Activated T-helper 1 cell treated with anti-CD3 and anti-CD28 coated beads, Interleukin-12 subunit alpha, Interleukin-12 subunit beta, Interleukin-2, Interleukin-4 antibody, amounts not matched to agents 30 ng/mL and 10 ng/mL and 1 ng/mL, durations not matched to agents 14 hours and 24 hours and 36 hours (primary cell): ENCODE results near the gene BEND4. TPM values are rescaled to one million over a fixed set of nuclear protein-coding genes. Genes with fewer than 3 reads are reported as not detected.
"Not testable (repeated sequence)": the region's sequence is repeated elsewhere in the genome, so short reads cannot be mapped to it uniquely, and the experiment has no call there.

Experiments used
- DNase-seq: peaks from one replicate; pipeline ENCODE4 v3.0.0; 2021; ENCODE audit warnings: low spot score
- H3K27ac Mint-ChIP-seq: one replicate; pipeline ENCODE4 v1.8.0; 2021; ENCODE audit warnings: mild to moderate bottlenecking, mixed read lengths
- H3K27me3 Mint-ChIP-seq: one replicate; pipeline ENCODE4 v1.8.0; 2022; ENCODE audit warnings: mild to moderate bottlenecking, moderate library complexity, mixed read lengths; ENCODE audit not compliant: insufficient read depth
- H3K36me3 Mint-ChIP-seq: one replicate; pipeline ENCODE4 v1.8.0; 2021; ENCODE audit warnings: low read depth, mixed read lengths
- H3K4me1 Mint-ChIP-seq: one replicate; pipeline ENCODE4 v1.8.0; 2021; ENCODE audit warnings: low read depth, mixed read lengths
- H3K4me3 Mint-ChIP-seq: one replicate; pipeline ENCODE4 v1.8.0; 2021; ENCODE audit warnings: mild to moderate bottlenecking, moderate library complexity, mixed read lengths
- H3K9me3 Mint-ChIP-seq: one replicate; pipeline ENCODE4 v1.8.0; 2021; ENCODE audit warnings: mixed read lengths
- intact Hi-C: fragments of 100-400 bp; cut with micrococcal nuclease; formaldehyde crosslinking; loops from one replicate; pipeline ENCODE4 v1.15.1; 2024
- total RNA-seq: library from RNA; stranded (reverse); gene quantifications from 2 replicates; pipeline ENCODE4 v1.2.3, GENCODE V29; 2022

The BEND4 gene
- total RNA-seq = 0.20 and 0.47 TPM in 2 replicates

DNA sequence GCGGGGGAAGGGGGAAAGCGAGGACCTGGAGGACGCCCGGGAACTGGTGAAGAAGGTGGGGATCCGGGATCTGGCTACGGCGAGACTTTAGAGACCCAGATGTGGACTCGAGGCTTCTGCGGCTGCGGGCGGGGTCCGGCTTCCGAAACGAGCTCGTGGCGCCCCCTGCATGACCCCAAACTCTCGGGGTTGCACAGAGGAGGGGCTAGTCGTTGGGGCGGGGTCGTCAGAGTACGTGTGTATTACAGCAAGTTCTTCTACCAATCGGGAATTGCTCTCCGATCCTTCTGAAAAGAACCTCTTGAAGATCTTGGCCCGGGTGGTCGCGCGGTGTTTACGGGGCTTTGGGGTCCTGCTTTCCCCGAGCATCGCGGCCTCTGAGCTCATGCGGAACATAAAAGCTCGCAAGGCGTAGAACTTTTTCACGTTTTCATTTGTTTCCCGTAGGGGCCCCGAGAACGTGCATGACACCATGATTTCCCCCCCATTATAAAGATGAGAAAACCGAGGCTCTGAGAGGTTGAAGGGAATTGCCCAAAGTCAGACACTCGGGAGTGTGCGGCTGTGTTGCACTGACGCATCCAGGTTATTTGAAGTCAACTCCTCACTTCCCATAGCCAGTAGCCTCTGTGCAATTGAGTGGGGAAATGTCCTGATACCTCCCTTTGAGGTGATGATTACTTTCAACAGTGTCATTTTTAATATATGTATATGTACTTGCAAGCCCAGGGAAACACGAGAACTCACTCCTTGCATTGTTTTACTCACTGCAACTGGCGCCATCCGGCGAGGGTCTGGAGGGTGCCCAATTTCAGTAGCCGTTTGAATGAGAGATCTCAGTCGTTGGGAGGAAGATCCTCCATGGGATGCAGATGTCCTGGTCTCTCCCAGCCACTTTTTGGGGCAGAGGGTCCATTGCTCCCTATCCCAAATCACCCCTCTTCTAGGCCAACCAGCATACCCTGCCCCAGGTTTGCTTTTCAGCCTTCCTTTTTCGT lies at the start of gene BEND4:
BEND4 (minus strand) TSS at position 149 of the 998 bp plus-strand sequence. CDS start 512 bp downstream, outside the sequence.
- H3K27ac Mint-ChIP-seq = no peak within 1 kb of the TSS
- DNase-seq = no peak
- intact Hi-C loops = no loop called here
- peaks cover 12% of the 10 kb centered on the region for H3K4me1 Mint-ChIP-seq
- H3K4me3 Mint-ChIP-seq = peak within 1 kb of the TSS; percentile 68
- H3K27me3 Mint-ChIP-seq = peaks cover 49% of the 10 kb centered on the region
- H3K36me3 Mint-ChIP-seq = peaks cover 2% of the 10 kb centered on the region
- H3K9me3 Mint-ChIP-seq = no peaks in the 10 kb centered on the region

- no peak overlapping the region for H3K4me3 Mint-ChIP-seq
- intact Hi-C loops = no loop called here
- H3K4me1 Mint-ChIP-seq = no peaks in the 10 kb centered on the region
- DNase-seq = no peak
- no peaks in the 10 kb centered on the region for H3K27me3 Mint-ChIP-seq
- no peak overlapping the region for H3K27ac Mint-ChIP-seq
- H3K9me3 Mint-ChIP-seq = no peaks in the 10 kb centered on the region
- H3K36me3 Mint-ChIP-seq = no peaks in the 10 kb centered on the region
Observed at GRCh38 chr4:42197341-42197740, 44.9 kb upstream of the BEND4 start.

DNA sequence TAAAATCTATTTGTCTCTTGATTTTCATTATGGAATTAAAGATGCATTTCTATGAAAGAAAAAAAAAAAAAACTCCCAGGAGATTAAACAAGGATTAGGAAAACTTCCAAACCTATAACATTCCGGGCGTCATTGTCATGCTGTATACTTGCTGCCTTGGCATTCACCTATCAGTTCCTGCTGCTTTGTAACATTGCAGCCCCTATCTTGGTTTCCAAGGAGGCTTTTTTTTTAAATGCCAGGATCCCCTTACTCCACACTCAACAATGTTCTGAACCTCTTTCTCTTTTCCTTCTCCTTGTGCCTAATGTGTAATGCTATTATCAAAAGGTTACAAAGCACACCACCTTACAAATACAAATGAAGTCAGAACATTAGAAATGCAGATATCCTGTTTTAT lies 20.5 kb upstream of the BEND4 start:
- Mint-ChIP-seq H3K4me1 (no peaks in the 10 kb centered on the region), H3K36me3 (no peaks in the 10 kb centered on the region), H3K27ac (no peak overlapping the region), H3K27me3 (peaks cover 3% of the 10 kb centered on the region), H3K9me3 (no peaks in the 10 kb centered on the region), H3K4me3 (no peak overlapping the region)
- no peak for DNase-seq
- intact Hi-C loops = no loop called here

DNA sequence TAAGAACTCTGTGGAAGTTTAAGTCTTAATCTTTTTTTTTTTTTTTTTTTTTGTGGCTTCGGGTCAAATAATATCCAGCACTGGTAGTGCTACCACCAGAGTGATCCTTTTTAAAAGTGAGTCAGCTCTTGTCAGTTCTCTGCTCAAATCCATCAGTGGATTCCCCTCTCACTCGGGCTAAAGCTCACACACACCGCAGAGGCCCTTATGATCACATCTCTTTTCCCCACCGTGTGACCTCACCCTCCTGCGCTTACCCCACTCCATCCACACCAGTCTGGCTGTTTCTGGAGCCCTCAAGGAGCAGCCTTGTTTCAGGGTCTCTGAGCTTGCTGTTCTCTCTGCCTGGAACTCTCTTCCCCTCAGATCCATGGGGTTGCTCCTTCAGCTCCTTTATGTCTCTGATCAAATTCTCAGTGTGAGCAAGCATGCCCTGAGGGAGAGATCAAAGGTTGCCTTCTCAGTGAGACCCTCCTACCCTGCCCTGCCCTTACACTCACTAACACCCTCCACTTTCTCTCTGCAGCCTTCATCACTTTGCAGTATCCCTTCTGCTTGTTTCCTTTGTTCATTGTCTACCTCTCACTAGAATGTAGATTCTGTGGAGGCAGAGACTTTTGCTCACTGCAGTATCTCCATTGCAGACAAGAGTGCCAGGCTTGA lies 19.8 kb upstream of the BEND4 start:
- Mint-ChIP-seq H3K27ac (no peak overlapping the region), H3K4me3 (no peak overlapping the region)
- intact Hi-C loops = no loop called here

DNA sequence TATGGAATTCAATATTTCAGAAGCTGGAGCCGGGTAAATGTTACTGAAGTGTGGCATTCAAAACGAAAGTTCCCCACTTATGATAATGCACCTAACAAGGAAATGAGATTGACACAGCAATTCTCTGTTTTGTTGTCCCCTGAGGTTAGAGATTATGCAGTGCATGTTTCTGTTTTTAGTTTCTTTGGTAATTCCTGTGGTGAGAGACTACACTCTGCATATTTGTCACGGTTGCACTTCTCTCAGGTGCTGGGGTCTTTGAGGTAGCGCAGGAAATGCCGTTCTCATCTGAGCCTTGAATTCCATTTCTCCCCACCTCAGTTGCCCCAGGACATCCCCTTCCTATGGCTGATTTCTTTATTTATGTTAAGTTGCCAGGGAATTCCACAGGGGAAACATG lies 15.3 kb upstream of the BEND4 start:
- Mint-ChIP-seq H3K27ac (no peak overlapping the region), H3K36me3 (no peaks in the 10 kb centered on the region), H3K9me3 (no peaks in the 10 kb centered on the region), H3K27me3 (peaks cover 5% of the 10 kb centered on the region), H3K4me3 (no peak overlapping the region), H3K4me1 (no peaks in the 10 kb centered on the region)
- intact Hi-C loops = no loop called here
- DNase-seq = no peak

More for the DNA sequence above, 19.8 kb upstream of the BEND4 start:
- H3K27me3 Mint-ChIP-seq = peaks cover 3% of the 10 kb centered on the region
- DNase-seq = no peak
- H3K4me1 Mint-ChIP-seq = no peaks in the 10 kb centered on the region
- no peaks in the 10 kb centered on the region for H3K36me3 Mint-ChIP-seq
- no peaks in the 10 kb centered on the region for H3K9me3 Mint-ChIP-seq

DNA sequence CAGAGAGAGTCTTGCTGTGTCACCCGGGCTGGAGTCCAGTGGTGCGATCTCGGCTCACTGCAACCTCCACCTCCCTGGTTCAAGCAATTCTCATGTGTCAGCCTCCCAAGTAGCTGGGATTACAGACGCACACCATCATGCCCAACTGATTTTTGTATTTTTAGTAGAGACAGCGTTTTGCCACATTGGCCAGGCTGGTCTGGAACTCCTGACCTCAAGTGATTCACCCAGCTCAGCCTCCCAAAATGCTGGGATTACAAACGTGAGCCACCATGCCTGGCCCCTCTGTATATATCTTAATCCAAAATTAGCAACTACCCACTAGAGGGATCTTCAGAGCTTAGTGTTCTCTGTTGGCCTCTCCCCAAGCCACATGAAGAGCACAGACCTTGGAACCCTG lies 13.7 kb upstream of the BEND4 start:
- H3K27ac Mint-ChIP-seq, H3K4me3 Mint-ChIP-seq, H3K9me3 Mint-ChIP-seq, intact Hi-C loops, DNase-seq, H3K27me3 Mint-ChIP-seq, H3K4me1 Mint-ChIP-seq, H3K36me3 Mint-ChIP-seq: not testable (repeated sequence)

- no peak overlapping the region for H3K4me3 Mint-ChIP-seq
- intact Hi-C loops = no loop called here
- H3K27ac Mint-ChIP-seq = no peak overlapping the region
- H3K36me3 Mint-ChIP-seq = no peaks in the 10 kb centered on the region
- no peaks in the 10 kb centered on the region for H3K4me1 Mint-ChIP-seq
- no peak for DNase-seq
- H3K9me3 Mint-ChIP-seq = no peaks in the 10 kb centered on the region
- peaks cover 12% of the 10 kb centered on the region for H3K27me3 Mint-ChIP-seq
Observed at GRCh38 chr4:42159271-42160001, 7.0 kb upstream of the BEND4 start.

DNA sequence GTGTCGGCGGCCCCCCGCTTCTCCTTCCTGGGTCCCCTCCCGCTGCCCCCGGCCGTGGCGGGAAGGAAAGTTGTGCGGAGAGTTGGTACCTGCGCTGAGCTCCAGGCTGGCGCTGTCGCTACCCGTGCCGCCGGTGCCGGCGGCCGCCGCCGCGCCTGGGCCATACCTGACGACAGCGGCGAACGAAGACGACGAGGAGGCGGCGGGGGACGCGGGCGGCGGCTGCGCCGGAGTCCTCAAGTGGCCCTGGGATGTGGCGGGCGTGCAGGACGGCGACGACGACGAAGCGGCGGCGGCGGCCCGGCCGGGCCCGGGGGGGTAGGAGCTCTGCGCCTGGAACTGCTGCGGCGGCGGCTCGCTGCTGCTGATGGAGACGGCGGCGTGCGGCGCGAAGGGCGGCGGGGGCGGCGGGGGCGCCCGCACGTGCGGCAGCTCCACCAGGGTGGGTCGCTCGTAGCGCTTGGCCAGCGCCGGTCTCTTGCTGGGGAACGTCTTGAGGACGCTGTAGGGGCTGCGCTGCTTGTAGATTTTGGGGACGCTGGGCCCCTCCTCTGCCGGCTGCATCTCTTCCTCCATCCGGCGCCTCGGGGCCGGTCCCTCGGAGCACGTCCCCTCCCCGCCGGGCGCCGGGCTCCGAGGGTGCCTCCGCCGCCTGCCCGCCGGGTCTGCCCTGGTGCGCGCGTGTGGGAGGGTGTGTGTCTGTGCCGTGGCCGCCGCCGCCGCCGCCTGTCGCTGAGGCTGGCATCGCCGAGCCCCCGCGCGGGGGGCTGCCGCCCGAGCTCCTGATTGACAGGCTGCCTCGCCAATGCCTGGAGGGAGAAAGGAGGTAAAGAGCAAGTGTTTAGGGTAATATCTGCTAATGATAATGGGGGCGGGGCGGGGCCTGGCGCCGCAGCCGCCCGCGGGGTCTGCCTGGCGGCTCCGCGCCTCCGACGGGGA lies 618 bp downstream of the BEND4 start:
- Mint-ChIP-seq H3K4me3 (no peak overlapping the region), H3K9me3 (no peaks in the 10 kb centered on the region), H3K4me1 (peaks cover 12% of the 10 kb centered on the region), H3K27me3 (peaks cover 49% of the 10 kb centered on the region), H3K27ac (no peak overlapping the region), H3K36me3 (peaks cover 2% of the 10 kb centered on the region)
- DNase-seq = no peak
- intact Hi-C loops = loop anchor here (2.0 kb wide), 1 partner anchor 245 kb away; the partner anchor contains the start of gene SHISA3

DNA sequence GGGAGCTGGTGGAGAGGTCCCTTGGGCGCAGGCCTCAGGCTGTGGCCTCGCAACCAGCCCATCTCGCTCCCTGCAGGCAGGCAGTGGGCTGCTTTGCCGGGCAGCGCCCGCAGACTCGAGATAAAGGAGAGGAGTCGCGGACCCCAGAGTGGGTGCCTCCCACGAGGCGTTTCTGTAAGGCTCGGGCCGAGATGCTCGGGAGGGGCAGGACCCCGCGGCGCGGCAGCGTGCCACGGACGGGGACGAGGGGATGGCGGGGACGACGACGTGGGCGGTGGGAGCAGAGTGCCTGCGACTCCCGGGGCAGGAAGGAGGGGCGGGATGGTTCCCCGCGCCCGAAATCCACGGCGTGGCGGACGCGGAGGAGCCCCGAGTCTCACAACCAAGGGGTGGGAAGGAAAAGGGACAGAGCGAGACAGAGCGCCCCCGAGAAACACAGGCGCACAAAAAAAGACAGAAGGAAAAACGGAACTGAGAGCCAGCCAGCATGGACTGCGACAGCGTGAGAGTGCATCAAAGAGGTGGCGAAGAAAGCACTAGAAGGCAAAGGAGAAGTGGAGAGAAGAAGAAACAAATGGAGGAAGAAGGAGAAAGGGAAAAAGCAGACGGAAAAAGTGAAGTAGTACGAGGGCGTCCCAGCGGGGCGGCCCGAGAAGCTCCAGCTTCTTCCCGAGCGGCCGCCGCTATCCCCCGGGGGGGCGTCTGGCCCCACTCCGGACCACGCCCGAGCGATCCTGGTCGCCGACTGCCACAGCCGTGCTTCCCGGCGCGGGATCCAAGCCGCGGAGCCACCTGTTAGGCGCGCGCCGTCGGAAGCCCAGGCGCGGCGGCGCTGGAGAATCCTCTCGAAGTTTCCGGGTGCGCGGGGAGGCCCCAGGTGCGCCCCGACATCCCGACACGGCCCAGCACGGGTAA lies 1.5 kb downstream of the BEND4 start:
- peak overlapping the region; percentile 87 for H3K27ac Mint-ChIP-seq
- intact Hi-C loops = loop anchor here (2.0 kb wide), 1 partner anchor 246 kb away; the partner anchor contains the start of gene SHISA3

GRCh38 chr4:42149004-42149403 lies 3.5 kb downstream of the BEND4 start:
- Mint-ChIP-seq H3K27ac (no peak overlapping the region), H3K9me3 (no peaks in the 10 kb centered on the region), H3K4me3 (no peak overlapping the region), H3K27me3 (peaks cover 43% of the 10 kb centered on the region), H3K36me3 (peaks cover 2% of the 10 kb centered on the region), H3K4me1 (peaks cover 12% of the 10 kb centered on the region)
- DNase-seq = no peak
- intact Hi-C loops = no loop called here

More for the DNA sequence above, 1.5 kb downstream of the BEND4 start:
- H3K4me3 Mint-ChIP-seq = peak overlapping the region; percentile 85
- DNase-seq = no peak
- H3K36me3 Mint-ChIP-seq = peaks cover 2% of the 10 kb centered on the region
- H3K9me3 Mint-ChIP-seq = no peaks in the 10 kb centered on the region
- H3K4me1 Mint-ChIP-seq = peaks cover 12% of the 10 kb centered on the region
- H3K27me3 Mint-ChIP-seq = peaks cover 56% of the 10 kb centered on the region

DNA sequence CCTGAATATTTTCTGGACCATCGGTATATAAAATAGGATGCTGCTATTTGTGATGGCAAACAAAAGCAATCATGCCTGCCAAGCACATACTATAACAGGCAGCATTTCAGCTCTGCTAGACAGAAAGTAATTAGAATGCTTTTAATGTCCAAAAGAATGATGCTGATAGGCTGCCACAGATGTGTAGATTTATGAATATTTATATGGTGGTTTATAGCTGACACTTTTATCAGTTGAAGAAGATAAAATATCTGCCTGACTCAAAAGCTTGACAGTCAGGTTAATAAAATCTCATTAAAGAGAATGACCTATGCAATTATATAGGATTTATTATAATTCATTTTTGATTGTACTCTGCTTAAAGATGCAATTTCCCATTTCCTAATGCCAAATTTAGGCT lies 4.0 kb downstream of the BEND4 start:
- Mint-ChIP-seq H3K27ac (no peak overlapping the region), H3K9me3 (no peaks in the 10 kb centered on the region), H3K4me3 (no peak overlapping the region), H3K27me3 (peaks cover 38% of the 10 kb centered on the region), H3K36me3 (peaks cover 2% of the 10 kb centered on the region), H3K4me1 (peaks cover 12% of the 10 kb centered on the region)
- no peak for DNase-seq
- intact Hi-C loops = no loop called here
